NT2/D1 (cell line): ENCODE results near the gene ANGPT4.

Experiments used
- YY1 ChIP-seq: IDR thresholded peaks from 2 replicates; pipeline ENCODE4 v1.6.1; 2011; ENCODE audit not compliant: insufficient read length, insufficient read depth
- ZNF274 ChIP-seq: IDR thresholded peaks from 2 replicates; pipeline ENCODE4 v1.6.1; 2011; ENCODE audit warnings: mild to moderate bottlenecking, low read depth, low read length

DNA sequence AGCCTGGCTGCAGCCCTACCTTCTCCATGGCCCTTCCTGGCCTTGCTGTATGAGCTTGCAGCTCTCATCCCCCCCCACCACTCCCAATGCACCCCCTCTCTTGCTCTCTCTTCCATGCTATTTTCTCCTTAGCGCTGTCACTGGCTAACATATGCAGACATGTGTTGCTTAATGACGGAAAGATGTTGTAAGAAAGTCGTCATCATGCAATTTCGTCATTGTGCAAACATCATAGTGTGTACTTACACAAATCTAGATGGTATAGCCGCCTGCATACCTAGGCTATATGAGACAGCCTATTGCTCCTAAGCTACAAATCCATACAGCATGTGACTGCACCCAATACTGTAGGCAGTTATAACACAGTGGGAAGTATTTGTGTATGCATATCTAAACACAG is 27.0 kb downstream of the ANGPT4 start:
- TF ChIP-seq YY1 (no peak), ZNF274 (no peak)
